ENCODE results near the gene NBEAL2. TPM values are rescaled to one million over a fixed set of nuclear protein-coding genes. Genes with fewer than 3 reads are reported as not detected.

The NBEAL2 gene
- total RNA-seq, 1 donor from 2014 or later = 115 TPM

GRCh38 chr3:47007001-47007400, 27.5 kb downstream of the NBEAL2 start:
- H3K9me3 Mint-ChIP-seq = no peaks in the 10 kb centered on the region
- no peak for DNase-seq (ENCODE audit: extremely low spot score, unreplicated experiment)
- H3K4me1 Mint-ChIP-seq (ENCODE audit: unreplicated experiment) = peaks cover 4% of the 10 kb centered on the region
- peaks cover 3% of the 10 kb centered on the region for H3K36me3 Mint-ChIP-seq
- TF ChIP-seq CTCF (conservative IDR thresholded peaks at IDR 0.05) = no peak
- H3K27ac Mint-ChIP-seq = no peak overlapping the region
- H3K27me3 Mint-ChIP-seq = no peaks in the 10 kb centered on the region
- no peak overlapping the region for H3K4me3 Mint-ChIP-seq

- no peak for TF ChIP-seq CTCF (conservative IDR thresholded peaks at IDR 0.05)
- Mint-ChIP-seq H3K9me3 (no peaks in the 10 kb centered on the region), H3K36me3 (no peaks in the 10 kb centered on the region), H3K4me1 (ENCODE audit: unreplicated experiment) (peaks cover 4% of the 10 kb centered on the region), H3K4me3 (no peak overlapping the region), H3K27me3 (no peaks in the 10 kb centered on the region), H3K27ac (no peak overlapping the region)
- no peak for DNase-seq (ENCODE audit: extremely low spot score, unreplicated experiment)
These were observed 28.2 kb downstream of the NBEAL2 start for GRCh38 chr3:47007482-47008233.

- Mint-ChIP-seq H3K4me1 (ENCODE audit: unreplicated experiment) (peaks cover 4% of the 10 kb centered on the region), H3K9me3 (no peaks in the 10 kb centered on the region), H3K36me3 (no peaks in the 10 kb centered on the region), H3K4me3 (peak overlapping the region; percentile 66), H3K27me3 (no peaks in the 10 kb centered on the region), H3K27ac (peak overlapping the region; percentile 72)
- no peak for TF ChIP-seq CTCF (conservative IDR thresholded peaks at IDR 0.05)
- no peak for DNase-seq (ENCODE audit: extremely low spot score, unreplicated experiment)
These were observed 28.8 kb downstream of the NBEAL2 start for GRCh38 chr3:47008234-47008796.

GRCh38 chr3:47008851-47009224, 29.4 kb downstream of the NBEAL2 start:
- Mint-ChIP-seq H3K4me1 (ENCODE audit: unreplicated experiment) (peaks cover 4% of the 10 kb centered on the region), H3K4me3 (peak overlapping the region; percentile 66), H3K36me3 (no peaks in the 10 kb centered on the region), H3K9me3 (no peaks in the 10 kb centered on the region), H3K27me3 (no peaks in the 10 kb centered on the region), H3K27ac (peak overlapping the region; percentile 72)
- no peak for DNase-seq (ENCODE audit: extremely low spot score, unreplicated experiment)
- no peak for TF ChIP-seq CTCF (conservative IDR thresholded peaks at IDR 0.05)

- Mint-ChIP-seq H3K27ac (peak overlapping the region; percentile 93), H3K27me3 (no peaks in the 10 kb centered on the region), H3K9me3 (no peaks in the 10 kb centered on the region), H3K36me3 (peaks cover 4% of the 10 kb centered on the region), H3K4me3 (peak overlapping the region; percentile 82), H3K4me1 (ENCODE audit: unreplicated experiment) (peaks cover 4% of the 10 kb centered on the region)
- DNase-seq (ENCODE audit: extremely low spot score, unreplicated experiment) = peak; percentile 93
- TF ChIP-seq CTCF (conservative IDR thresholded peaks at IDR 0.05) = peak; percentile 10
These were observed 30.0 kb downstream of the NBEAL2 start for GRCh38 chr3:47009225-47010110.
